C1 segment of cervical spinal cord (tissue), 14 donors: ENCODE measurements around the gene ADAT3.

Source experiments
- DNase-seq, 14 donors: peaks; one replicate each; lab custom pipeline; 2025; lab: John Stamatoyannopoulos, UW

Gene ADAT3

GRCh38 chr19:1905110-1905862 lies at the start of gene ADAT3, which contains the start of gene SCAMP4:
ADAT3 (plus strand) TSS chr19:1905399; CDS start chr19:1912048, 6,649 bp downstream.
SCAMP4 (plus strand) TSS chr19:1905399; CDS start chr19:1915020, 9,621 bp downstream.
- DNase-seq: peak; percentile 85 to 98 (median 96)

- DNase-seq: peak in 1 of 14 donors; percentile 34
Measured at GRCh38 chr19:1855828-1856255, 49.4 kb upstream of the ADAT3 start.

GRCh38 chr19:1856345-1856697 lies 48.9 kb upstream of the ADAT3 start:
- DNase-seq: no peak

GRCh38 chr19:1856698-1857603 lies 48.2 kb upstream of the ADAT3 start:
- peak in 10 of 14 donors; percentile 20 to 71 (median 39) for DNase-seq

GRCh38 chr19:1857648-1858326 lies 47.4 kb upstream of the ADAT3 start:
- DNase-seq: peak in 1 of 14 donors; percentile 40

GRCh38 chr19:1858412-1859081 lies 46.7 kb upstream of the ADAT3 start:
- no peak for DNase-seq

GRCh38 chr19:1859331-1859781 lies 45.8 kb upstream of the ADAT3 start:
- DNase-seq: no peak

- DNase-seq: peak in 6 of 14 donors; percentile 25 to 64 (median 38)
Measured at GRCh38 chr19:1860042-1860775, 45.0 kb upstream of the ADAT3 start.

GRCh38 chr19:1860821-1861598 lies 44.2 kb upstream of the ADAT3 start:
- DNase-seq: no peak

- peak in 1 of 14 donors; percentile 6 for DNase-seq
Measured at GRCh38 chr19:1861599-1862031, 43.6 kb upstream of the ADAT3 start.

GRCh38 chr19:1862068-1862423 lies 43.2 kb upstream of the ADAT3 start:
- DNase-seq: no peak

- DNase-seq: peak in 2 of 14 donors; percentile 23 to 42
Measured at GRCh38 chr19:1862424-1863327, 42.5 kb upstream of the ADAT3 start.

- no peak for DNase-seq
Measured at GRCh38 chr19:1863328-1863637, 41.9 kb upstream of the ADAT3 start, which contains the start of gene KLF16. KLF16 (minus strand) TSS chr19:1863579; CDS start chr19:1863497, 82 bp downstream.

- peak; percentile 18 to 99 (median 84) for DNase-seq
Measured at GRCh38 chr19:1863638-1864479, 41.3 kb upstream of the ADAT3 start.

GRCh38 chr19:1864480-1865171 lies 40.6 kb upstream of the ADAT3 start:
- peak in 11 of 14 donors; percentile 15 to 74 (median 58) for DNase-seq

- no peak for DNase-seq
Measured at GRCh38 chr19:1865172-1866010, 39.8 kb upstream of the ADAT3 start.
